Activated B cell treated with CpG ODN at 0.5 μM for 24 hours (primary cell): ENCODE data around the gene PARP1. TPM values are rescaled to one million over a fixed set of nuclear protein-coding genes. Genes with fewer than 3 reads are reported as not detected.
"Not testable (repeated sequence)": the region's sequence is repeated elsewhere in the genome, so short reads cannot be mapped to it uniquely, and the experiment has no call there.

Experiments used
- ATAC-seq: fragments of 200-7000 bp; cut with Tn5 transposase; one replicate; pipeline ENCODE4 v1.10.0; 2021; ENCODE audit warnings: low read depth, mild to moderate bottlenecking, moderate library complexity
- CTCF ChIA-PET: fragments of 350-600 bp; sonication (Branson Sonifier 250); formaldehyde crosslinking; loops from one replicate; lab custom pipeline; 2021; ENCODE audit warnings: antibody characterized with exemption; lab: Charles Lee
- POLR2A ChIA-PET: fragments of 350-600 bp; sonication (Branson Sonifier 250); formaldehyde crosslinking; loops from one replicate; lab custom pipeline; 2021; ENCODE audit warnings: antibody characterized with exemption; lab: Charles Lee
- DNase-seq: peaks from one replicate; pipeline ENCODE4 v3.0.0; 2022
- H3K27ac Mint-ChIP-seq: one replicate; pipeline ENCODE4 v1.8.0; 2020; ENCODE audit warnings: mixed read lengths
- H3K27me3 Mint-ChIP-seq: one replicate; pipeline ENCODE4 v1.8.0; 2021; ENCODE audit warnings: mixed read lengths
- H3K36me3 Mint-ChIP-seq: one replicate; pipeline ENCODE4 v1.8.0; 2021; ENCODE audit warnings: low read depth, mixed read lengths
- H3K4me1 Mint-ChIP-seq: one replicate; pipeline ENCODE4 v1.8.0; 2021; ENCODE audit warnings: mixed read lengths
- H3K4me3 Mint-ChIP-seq: one replicate; pipeline ENCODE4 v1.8.0; 2020; ENCODE audit warnings: mild to moderate bottlenecking, mixed read lengths
- H3K9me3 Mint-ChIP-seq: one replicate; pipeline ENCODE4 v1.8.0; 2020; ENCODE audit warnings: mixed read lengths
- intact Hi-C: fragments of 100-400 bp; cut with micrococcal nuclease; formaldehyde crosslinking; loops from one replicate; pipeline ENCODE4 v1.15.1; 2024
- total RNA-seq: library from RNA; stranded (reverse); gene quantifications from 2 replicates; pipeline ENCODE4 v1.2.3, GENCODE V29; 2022
- TF ChIP-seq, protein P1 (sequence below): fragments of 200-600 bp; IDR thresholded peaks from one replicate; pipeline ENCODE4 v1.8.0; 2022; ENCODE audit warnings: antibody characterized with exemption, mild to moderate bottlenecking

PARP1 gene
- total RNA-seq, 1 donor from 2014 or later, result 260 TPM

DNA sequence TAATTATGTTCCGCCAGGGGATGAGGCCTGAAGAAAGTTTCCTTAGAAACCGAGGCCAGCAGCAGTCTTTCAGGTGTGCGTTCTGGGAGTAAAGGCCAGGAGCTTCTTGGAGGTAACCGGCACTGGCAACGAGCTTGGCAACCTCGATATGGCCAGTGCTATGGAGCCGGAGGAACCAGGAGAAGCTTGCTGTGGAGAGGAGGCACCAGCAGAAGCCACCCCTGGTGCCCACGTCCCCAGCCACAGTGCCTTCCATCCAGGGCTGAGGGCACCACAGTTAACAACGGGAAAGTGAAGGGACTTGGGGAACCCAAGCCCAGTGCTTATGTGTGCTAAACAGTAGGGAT is 57.4 kb downstream of the PARP1 start:
- Mint-ChIP-seq H3K4me1 (peaks cover 45% of the 10 kb centered on the region), H3K9me3 (no peaks in the 10 kb centered on the region), H3K27me3 (no peaks in the 10 kb centered on the region), H3K27ac (peak overlapping the region; percentile 68), H3K36me3 (peaks cover 3% of the 10 kb centered on the region), H3K4me3 (no peak overlapping the region)
- DNase-seq, result no peak
- TF ChIP-seq, protein P1, sequence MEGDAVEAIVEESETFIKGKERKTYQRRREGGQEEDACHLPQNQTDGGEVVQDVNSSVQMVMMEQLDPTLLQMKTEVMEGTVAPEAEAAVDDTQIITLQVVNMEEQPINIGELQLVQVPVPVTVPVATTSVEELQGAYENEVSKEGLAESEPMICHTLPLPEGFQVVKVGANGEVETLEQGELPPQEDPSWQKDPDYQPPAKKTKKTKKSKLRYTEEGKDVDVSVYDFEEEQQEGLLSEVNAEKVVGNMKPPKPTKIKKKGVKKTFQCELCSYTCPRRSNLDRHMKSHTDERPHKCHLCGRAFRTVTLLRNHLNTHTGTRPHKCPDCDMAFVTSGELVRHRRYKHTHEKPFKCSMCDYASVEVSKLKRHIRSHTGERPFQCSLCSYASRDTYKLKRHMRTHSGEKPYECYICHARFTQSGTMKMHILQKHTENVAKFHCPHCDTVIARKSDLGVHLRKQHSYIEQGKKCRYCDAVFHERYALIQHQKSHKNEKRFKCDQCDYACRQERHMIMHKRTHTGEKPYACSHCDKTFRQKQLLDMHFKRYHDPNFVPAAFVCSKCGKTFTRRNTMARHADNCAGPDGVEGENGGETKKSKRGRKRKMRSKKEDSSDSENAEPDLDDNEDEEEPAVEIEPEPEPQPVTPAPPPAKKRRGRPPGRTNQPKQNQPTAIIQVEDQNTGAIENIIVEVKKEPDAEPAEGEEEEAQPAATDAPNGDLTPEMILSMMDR, result no peak
- POLR2A ChIA-PET, result no interaction called here
- CTCF ChIA-PET, result interaction anchor here (0.7 kb wide), 1 partner anchor 225 kb away, joined by 3 read pairs; no protein-coding TSS in a partner anchor
- no peak for ATAC-seq
- intact Hi-C loops, result no loop called here

DNA sequence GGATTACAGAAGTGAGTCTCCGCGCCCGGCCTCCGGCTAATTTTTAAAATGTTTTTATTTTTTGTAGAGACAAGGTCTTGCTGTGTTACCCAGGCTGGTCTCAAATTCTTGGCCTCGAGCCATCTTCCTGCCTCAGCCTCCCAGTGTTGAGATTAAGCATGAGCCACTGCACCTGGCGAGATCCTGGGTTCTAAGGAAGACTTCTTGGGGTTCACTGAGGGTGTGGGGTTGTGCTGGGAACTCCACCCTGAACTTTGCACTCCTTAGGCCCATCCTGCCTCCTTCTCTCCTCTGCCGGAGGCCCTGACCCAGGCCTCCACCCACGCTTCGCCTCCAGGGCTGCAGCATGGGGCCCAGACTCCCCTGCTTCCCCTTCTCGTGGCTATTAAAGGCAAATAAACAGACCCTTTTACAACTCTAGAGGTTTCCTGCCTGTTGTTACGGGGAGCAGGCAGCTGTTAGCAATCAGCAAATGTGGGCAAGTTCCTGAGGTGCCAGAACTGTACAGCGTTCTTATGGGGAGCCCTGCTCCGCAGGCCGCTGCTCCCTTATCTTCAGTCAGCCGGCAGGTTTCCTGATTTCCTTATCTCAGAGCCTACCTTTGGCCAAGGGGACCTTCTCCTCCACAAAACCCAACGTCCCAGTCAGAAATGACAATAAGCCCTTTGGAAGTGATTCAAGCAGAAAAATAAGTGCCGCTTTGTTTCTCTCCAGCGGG is 57.9 kb downstream of the PARP1 start:
- intact Hi-C loops, result no loop called here
- ATAC-seq (peak; percentile 45), DNase-seq (no peak)
- H3K27me3 Mint-ChIP-seq, result no peaks in the 10 kb centered on the region
- peak overlapping the region; percentile 41 for H3K4me3 Mint-ChIP-seq
- H3K4me1 Mint-ChIP-seq, result peaks cover 45% of the 10 kb centered on the region
- CTCF ChIA-PET, result interaction anchor here (0.7 kb wide), 1 partner anchor 224 kb away, joined by 3 read pairs; no protein-coding TSS in a partner anchor
- POLR2A ChIA-PET, result no interaction called here
- H3K36me3 Mint-ChIP-seq, result no peaks in the 10 kb centered on the region
- TF ChIP-seq, protein P1, result no peak
- H3K9me3 Mint-ChIP-seq, result no peaks in the 10 kb centered on the region
- peak overlapping the region; percentile 68 for H3K27ac Mint-ChIP-seq

DNA sequence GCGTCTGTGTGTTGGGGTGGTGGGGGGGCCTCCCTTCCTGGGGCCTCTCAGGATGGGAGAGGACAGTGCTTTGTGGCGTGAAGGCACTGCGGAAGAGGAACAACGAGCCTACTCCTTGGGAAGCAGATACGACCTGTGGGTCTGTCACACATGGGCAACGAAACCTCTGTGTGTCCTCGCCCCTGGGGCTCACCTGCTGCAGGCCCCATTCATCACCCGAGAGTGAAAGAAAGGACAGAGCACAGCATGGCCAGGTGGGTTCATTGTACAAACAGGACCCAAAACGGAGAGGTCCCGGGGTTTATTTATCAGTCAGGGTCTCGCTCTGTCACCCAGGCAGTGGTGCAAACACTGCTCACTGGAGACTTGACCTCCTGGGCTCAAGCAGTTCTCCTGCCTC is 58.8 kb downstream of the PARP1 start:
- Mint-ChIP-seq H3K4me1 (peaks cover 47% of the 10 kb centered on the region), H3K4me3 (no peak overlapping the region), H3K36me3 (no peaks in the 10 kb centered on the region), H3K27ac (peak overlapping the region; percentile 18), H3K9me3 (no peaks in the 10 kb centered on the region), H3K27me3 (no peaks in the 10 kb centered on the region)
- CTCF ChIA-PET, result no interaction called here
- POLR2A ChIA-PET, result no interaction called here
- no peak for DNase-seq
- TF ChIP-seq, protein P1, result no peak
- intact Hi-C loops, result no loop called here
- ATAC-seq, result no peak

DNA sequence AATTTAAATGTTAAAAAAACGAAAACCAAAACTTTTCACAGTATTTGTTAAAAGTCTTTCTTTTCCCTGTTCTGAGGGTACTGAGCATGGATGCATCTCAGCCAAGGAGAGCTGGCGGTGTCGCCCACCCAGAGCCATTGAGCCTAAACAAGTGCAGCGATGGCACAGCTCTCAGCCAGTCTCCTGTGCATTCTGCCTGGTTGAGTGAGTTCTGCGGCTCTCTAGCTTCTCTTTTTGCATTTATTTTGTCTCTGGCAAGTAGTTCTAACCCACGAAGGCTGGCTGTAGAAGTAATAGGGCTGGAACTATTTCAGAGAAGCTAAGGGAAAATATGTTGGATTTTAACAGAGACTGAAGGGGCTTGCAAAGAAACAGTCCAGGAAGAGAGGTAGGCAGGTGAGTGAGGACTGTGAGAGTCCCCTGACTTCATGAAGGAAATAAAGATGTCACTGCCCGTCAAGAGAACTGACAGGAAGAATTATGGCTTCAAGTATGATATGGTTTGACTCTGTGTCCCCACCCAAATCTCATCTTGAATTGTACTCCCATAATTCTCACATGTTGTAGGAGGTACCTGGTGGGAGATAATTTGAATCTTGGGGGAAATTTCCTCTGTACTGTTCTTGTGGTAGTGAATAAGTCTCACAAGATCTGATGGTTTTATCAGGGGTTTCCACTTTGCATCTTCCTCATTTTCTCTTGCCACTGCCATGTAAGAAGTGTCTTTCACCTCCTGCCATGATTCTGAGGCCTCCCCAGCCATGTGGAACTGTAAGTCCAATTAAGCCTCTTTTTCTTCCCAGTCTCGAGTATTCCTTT is 63.2 kb downstream of the PARP1 start:
- DNase-seq, result no peak
- peak overlapping the region; percentile 38 for H3K4me3 Mint-ChIP-seq
- no peaks in the 10 kb centered on the region for H3K27me3 Mint-ChIP-seq
- peak; percentile 50 for ATAC-seq
- peaks cover 3% of the 10 kb centered on the region for H3K36me3 Mint-ChIP-seq
- H3K9me3 Mint-ChIP-seq, result peaks cover 5% of the 10 kb centered on the region
- ChIA-PET CTCF (interaction anchor here (0.7 to 1.0 kb wide), 2 partner anchors 11 to 63 kb away, joined by 3 to 4 read pairs; partner anchors contain the start of gene PARP1), POLR2A (interaction anchor here (0.9 to 1.0 kb wide), 3 partner anchors 11 to 222 kb away, joined by 3 to 5 read pairs (median 4); no protein-coding TSS in a partner anchor)
- peaks cover 27% of the 10 kb centered on the region for H3K4me1 Mint-ChIP-seq
- TF ChIP-seq, protein P1, result no peak
- intact Hi-C loops, result loop anchor here (2.0 kb wide), 1 partner anchor 16 kb away; no protein-coding TSS in a partner anchor
- peak overlapping the region; percentile 79 for H3K27ac Mint-ChIP-seq

DNA sequence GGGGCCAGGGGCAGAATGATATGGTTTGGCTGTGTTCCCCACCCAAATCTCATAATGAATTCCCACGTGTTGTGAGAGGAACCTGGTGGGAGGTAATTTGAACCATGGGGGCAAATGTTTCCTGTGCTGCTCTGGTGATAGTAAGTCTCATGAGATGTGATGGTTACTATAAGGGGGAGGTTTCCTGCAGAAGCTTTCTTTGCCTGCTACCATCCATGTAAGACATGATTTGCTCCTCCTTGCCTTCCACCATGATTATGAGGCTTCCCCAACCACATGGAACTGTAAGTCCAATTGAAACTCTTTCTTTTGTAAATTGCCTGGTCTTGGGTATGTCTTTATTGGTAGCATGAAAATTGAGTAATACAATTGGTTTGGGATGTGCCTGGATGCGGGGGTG is 65.2 kb downstream of the PARP1 start:
- DNase-seq (no peak), ATAC-seq (no peak)
- intact Hi-C loops, result no loop called here
- Mint-ChIP-seq H3K27me3 (no peaks in the 10 kb centered on the region), H3K9me3 (peaks cover 5% of the 10 kb centered on the region), H3K4me1 (peaks cover 17% of the 10 kb centered on the region), H3K4me3 (no peak overlapping the region), H3K27ac (no peak overlapping the region), H3K36me3 (peaks cover 3% of the 10 kb centered on the region)
- ChIA-PET POLR2A (no interaction called here), CTCF (interaction anchor here (0.6 kb wide), 1 partner anchor 217 kb away, joined by 3 read pairs; no protein-coding TSS in a partner anchor)
- TF ChIP-seq, protein P1, result no peak

DNA sequence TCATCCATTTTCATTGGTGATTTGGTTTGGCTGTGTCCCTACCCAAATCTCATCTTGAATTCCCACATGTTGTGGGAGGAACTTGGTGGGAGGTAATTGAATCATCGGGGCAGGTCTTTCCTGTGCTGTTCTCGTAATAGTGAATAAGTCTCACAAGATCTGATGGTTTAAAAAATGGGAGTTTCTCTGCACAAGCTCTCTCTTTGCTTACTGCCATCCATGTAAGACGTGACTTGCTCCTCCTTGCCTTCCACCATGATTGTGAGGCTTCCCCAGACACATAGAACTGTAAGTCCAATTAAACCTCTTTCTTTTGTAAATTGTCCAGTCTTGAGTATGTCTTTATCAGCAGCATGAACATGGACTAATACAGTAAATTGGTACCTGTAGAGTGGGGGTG is 67.8 kb downstream of the PARP1 start:
- DNase-seq, H3K4me3 Mint-ChIP-seq, H3K9me3 Mint-ChIP-seq, ATAC-seq, POLR2A ChIA-PET, H3K27me3 Mint-ChIP-seq, intact Hi-C loops, H3K27ac Mint-ChIP-seq, H3K36me3 Mint-ChIP-seq, CTCF ChIA-PET: not testable (repeated sequence)
- peaks cover 15% of the 10 kb centered on the region for H3K4me1 Mint-ChIP-seq
